ENCODE measurements around the gene ANKS1A. TPM values are rescaled to one million over a fixed set of nuclear protein-coding genes. Genes with fewer than 3 reads are reported as not detected.

ANKS1A gene
- total and polyA plus RNA-seq, 11 donors, result 11.0 to 49.5 (median 29.3) TPM

GRCh38 chr6:35048031-35048613 lies 159.1 kb downstream of the ANKS1A start:
- Histone ChIP-seq H3K27ac (peak overlapping the region; percentile 66 to 93 (median 83)), H3K4me1 (peaks cover 29 to 100% (median 92%) of the 10 kb centered on the region in 12 donors), H3K27me3 (no peaks in the 10 kb centered on the region), H3K36me3 (peaks cover 0 to 12% (median 7%) of the 10 kb centered on the region in 9 donors), H3K4me3 (peak overlapping the region in 1 of 12 donors; percentile 39), H3K9me3 (no peaks in the 10 kb centered on the region)
- 70 to 74% (median 71%) methylated on average over 12 of the region's 12 CpGs for WGBS, 4 donors
- intact Hi-C loops (cut with DNase I), result no loop called here
- ATAC-seq (no peak), DNase-seq (peak in 2 of 5 donors; percentile 48 to 56)
- TF ChIP-seq POLR2A (IDR thresholded peaks at IDR 0.05) (no peak), CTCF (IDR thresholded peaks at IDR 0.05) (no peak)

- Histone ChIP-seq H3K4me1 (peaks cover 29 to 100% (median 92%) of the 10 kb centered on the region in 12 donors), H3K4me3 (peak overlapping the region in 1 of 12 donors; percentile 39), H3K9me3 (no peaks in the 10 kb centered on the region), H3K27me3 (no peaks in the 10 kb centered on the region), H3K36me3 (peaks cover 0 to 14% (median 7%) of the 10 kb centered on the region in 9 donors), H3K27ac (peak overlapping the region; percentile 66 to 93 (median 83))
- peak in 4 of 5 donors; percentile 64 to 70 (median 65) for DNase-seq
- ATAC-seq, result peak in 3 of 4 donors; percentile 30 to 44 (median 40)
- intact Hi-C loops (cut with DNase I), result no loop called here
- 50 to 64% (median 59%) methylated on average over 11 of the region's 11 CpGs for WGBS, 4 donors
- TF ChIP-seq CTCF (IDR thresholded peaks at IDR 0.05), result peak in 4 of 12 donors; percentile 7 to 40 (median 22)
- no peak for TF ChIP-seq POLR2A (IDR thresholded peaks at IDR 0.05)
Observed at GRCh38 chr6:35048631-35049083, 159.6 kb downstream of the ANKS1A start.

- H3K4me3 ChIP-seq, result peak overlapping the region in 1 of 12 donors; percentile 39
- peaks cover 29 to 100% (median 90%) of the 10 kb centered on the region in 12 donors for H3K4me1 ChIP-seq
- TF ChIP-seq POLR2A (IDR thresholded peaks at IDR 0.05) (no peak), CTCF (IDR thresholded peaks at IDR 0.05) (no peak)
- 77 to 86% (median 83%) methylated on average over 10 of the region's 10 CpGs for WGBS, 4 donors
- H3K27ac ChIP-seq, result peak overlapping the region; percentile 66 to 93 (median 83)
- no peak for ATAC-seq
- no peaks in the 10 kb centered on the region for H3K27me3 ChIP-seq
- peaks cover 0 to 20% (median 12%) of the 10 kb centered on the region in 9 donors for H3K36me3 ChIP-seq
- intact Hi-C loops (cut with DNase I), result no loop called here
- H3K9me3 ChIP-seq, result no peaks in the 10 kb centered on the region
- DNase-seq, result peak in 1 of 5 donors; percentile 18
Observed at GRCh38 chr6:35049156-35049735, 160.2 kb downstream of the ANKS1A start.
